HG03175 (cell line): ENCODE results near the gene HSPBAP1.
"Not testable (repeated sequence)": the region's sequence is repeated elsewhere in the genome, so short reads cannot be mapped to it uniquely, and the experiment has no call there.

Source experiments
- ATAC-seq: cut with Tn5 transposase; IDR thresholded peaks from one replicate; pipeline ENCODE4 v1.9.1; 2021; ENCODE audit warnings: mild to moderate bottlenecking, moderate library complexity; ENCODE audit not compliant: unreplicated experiment

Gene HSPBAP1

DNA sequence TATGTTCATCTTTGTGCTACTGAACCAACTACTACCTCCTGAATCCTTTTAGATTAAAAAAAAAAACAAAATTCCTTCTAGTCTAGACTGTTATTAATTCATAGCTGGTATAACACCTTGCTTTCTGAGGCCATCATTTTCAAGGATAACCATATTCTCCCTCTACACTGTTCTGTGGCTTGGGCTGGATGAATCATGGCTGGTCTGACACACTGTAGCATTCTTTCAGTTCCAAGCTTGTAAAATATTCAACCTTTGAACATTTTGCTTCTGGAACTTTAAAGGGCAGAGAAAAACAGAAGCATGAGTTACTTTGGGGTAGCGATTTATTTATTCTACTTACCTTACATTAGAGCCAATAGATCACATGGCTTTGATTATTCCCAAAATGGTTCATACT is 7.6 kb downstream of the HSPBAP1 start:
- no peak for ATAC-seq

GRCh38 chr3:122785231-122785630 is 8.4 kb downstream of the HSPBAP1 start:
- no peak for ATAC-seq

DNA sequence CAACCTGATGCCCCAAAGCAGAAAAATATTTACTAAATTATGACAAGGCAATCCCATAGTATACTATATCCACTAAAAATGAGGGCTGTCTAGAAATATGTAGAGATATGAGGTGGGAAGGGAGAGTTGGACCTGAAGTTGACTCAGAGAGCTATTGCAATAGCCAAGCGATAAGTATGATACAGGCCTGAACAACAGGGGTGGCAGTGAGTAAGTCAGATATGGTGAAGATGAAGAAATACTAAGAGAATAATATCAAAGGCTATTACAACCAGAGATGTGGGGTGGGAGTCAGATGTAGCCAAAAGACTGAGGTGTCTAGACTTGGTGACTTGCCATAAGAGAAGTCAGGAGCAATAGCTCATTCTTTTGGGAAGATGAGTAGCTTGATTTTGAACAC is 9.2 kb downstream of the HSPBAP1 start:
- no peak for ATAC-seq

- no peak for ATAC-seq
These were observed 10.8 kb downstream of the HSPBAP1 start for GRCh38 chr3:122782804-122783203.

DNA sequence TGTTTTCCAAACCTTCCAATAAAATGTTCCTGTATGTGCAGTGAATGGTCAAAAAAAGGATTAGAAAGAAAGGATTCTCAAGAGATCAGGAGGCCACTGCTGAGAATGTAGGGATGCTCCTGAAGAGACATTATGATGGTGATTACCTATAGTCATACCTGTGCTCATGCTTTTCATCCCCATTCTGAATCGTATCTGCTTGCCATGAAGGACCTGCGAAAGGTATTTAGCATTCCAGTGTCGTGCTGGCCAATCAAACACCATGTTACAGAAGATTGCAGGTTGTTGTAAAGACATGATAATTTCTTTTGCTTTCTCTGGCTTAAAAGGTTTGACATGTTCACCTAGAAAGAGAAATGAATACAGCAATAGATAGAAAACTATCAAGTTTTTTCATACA is 16.1 kb downstream of the HSPBAP1 start:
- ATAC-seq, result no peak

- ATAC-seq, result no peak
These were observed 16.8 kb downstream of the HSPBAP1 start for GRCh38 chr3:122776675-122777468.

GRCh38 chr3:122774564-122774963 is 19.1 kb downstream of the HSPBAP1 start:
- ATAC-seq, result no peak

DNA sequence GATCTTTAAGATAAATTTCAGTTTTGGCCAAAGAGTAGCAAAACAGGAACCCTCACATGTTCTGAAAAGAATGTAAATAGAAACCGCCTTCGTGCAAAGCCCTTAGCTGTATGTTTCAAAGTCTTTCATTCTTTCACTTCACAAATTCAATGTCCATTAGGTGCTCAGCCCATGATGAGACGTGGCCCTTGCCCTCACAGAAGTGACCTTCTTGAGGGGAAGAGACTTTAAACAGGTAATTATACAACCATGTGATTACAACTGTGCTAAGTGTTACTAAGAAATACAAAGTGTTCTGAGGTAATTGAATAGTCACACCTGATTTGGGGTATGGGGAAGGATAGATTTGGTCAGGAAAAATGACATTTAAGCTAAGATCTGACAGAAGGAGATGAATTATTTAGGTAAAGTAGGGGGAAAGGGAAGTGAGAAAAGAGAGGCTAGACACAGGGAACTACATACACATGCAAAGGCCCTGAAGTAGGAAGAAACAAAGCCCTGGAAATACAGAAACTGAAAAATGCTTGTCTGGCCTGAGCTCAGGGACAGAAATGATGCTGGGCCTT is 19.6 kb downstream of the HSPBAP1 start:
- ATAC-seq, result peak; percentile 60

- no peak for ATAC-seq
These were observed 20.8 kb downstream of the HSPBAP1 start for GRCh38 chr3:122772827-122773226.

DNA sequence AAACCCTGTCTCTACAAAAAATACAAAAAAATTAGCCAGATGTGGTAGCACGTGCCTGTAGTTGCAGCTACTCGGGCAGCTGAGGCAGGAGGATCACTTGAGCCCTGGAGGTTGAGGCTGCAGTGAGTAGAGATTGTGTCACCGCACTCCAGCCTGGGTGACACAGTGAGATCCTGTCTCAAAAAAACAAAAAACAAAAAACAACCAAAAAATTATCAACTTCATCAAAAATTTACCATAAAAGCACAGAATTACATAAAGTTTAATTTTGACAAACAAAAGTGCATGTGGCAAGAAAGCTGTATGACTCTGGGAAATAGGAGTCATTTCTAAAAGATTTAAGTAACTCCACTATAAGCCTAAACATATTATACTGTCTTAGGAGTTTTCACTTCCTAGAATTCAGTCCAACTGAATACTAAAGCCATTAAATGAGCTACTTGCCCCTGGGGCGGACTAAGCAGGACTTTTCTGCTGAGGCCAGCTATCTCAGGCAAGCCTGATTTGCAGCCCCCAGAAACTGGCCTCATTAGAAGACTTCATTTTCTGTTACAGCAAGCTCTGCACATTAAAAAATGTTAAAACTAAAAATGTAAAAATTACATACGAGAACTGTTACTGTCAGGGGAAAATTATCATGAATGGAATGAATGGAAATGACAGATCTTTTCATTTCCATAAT is 23.0 kb downstream of the HSPBAP1 start:
- no peak for ATAC-seq

GRCh38 chr3:122767540-122768372 is 25.9 kb downstream of the HSPBAP1 start:
- no peak for ATAC-seq

DNA sequence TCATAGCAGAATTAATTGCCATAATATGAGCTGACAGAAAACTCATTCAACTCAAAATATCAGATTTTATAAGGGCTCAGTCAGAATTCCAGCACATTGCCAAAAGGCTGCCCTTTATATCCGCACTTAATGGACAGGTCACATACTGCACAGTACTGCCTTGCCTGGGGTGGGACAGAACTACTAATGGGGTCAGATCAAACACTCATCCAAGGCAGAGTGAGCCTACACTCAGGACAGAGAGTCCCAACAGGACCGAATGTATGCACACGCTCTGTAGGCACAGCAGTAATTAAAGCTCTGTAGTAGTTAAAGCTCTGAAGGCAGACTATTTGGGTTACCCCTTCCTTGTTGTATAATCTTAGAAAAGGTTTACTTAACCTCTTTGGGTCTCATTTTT is 27.2 kb downstream of the HSPBAP1 start:
- ATAC-seq, result no peak

- ATAC-seq, result no peak
These were observed 33.0 kb downstream of the HSPBAP1 start for GRCh38 chr3:122760453-122761271.

DNA sequence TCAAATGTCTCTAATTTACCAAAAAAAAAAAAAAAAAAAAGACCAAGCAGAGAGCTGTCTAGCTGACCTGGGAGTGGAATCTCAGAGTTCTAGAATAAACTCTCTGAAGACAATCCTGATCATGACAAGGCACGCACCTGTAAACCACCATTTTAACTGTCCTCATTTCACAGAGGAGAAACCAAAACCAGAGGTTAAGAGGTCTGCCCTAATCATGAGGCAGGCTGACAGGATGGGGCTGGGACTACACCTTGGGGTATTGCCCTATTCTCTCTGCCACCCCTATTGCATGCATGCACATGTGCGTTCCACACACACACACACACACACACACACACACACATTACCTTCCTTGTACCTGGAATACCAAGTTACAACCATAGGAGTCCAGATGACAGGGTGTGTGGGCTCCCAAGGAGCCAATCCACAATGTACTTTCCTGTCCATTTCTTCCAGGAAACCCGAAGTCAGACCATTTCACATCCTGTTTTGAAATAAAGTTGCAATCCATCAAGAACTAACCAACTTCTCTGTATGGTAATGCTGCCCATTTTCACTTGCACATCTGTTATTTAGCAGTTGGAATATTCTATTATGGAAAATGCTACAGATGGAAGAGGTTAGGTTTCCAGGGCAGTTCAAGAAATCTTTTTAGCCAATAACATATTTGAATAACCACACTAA is 34.6 kb downstream of the HSPBAP1 start:
- no peak for ATAC-seq

- ATAC-seq, result no peak
These were observed 38.1 kb downstream of the HSPBAP1 start for GRCh38 chr3:122755491-122755890.

GRCh38 chr3:122754929-122755328 is 38.7 kb downstream of the HSPBAP1 start:
- peak; percentile 57 for ATAC-seq

- no peak for ATAC-seq
These were observed 45.3 kb downstream of the HSPBAP1 start for GRCh38 chr3:122748347-122748746.

- ATAC-seq, result not testable (repeated sequence)
These were observed 46.3 kb downstream of the HSPBAP1 start for GRCh38 chr3:122747295-122747694.

- ATAC-seq, result no peak
These were observed 48.1 kb downstream of the HSPBAP1 start for GRCh38 chr3:122745369-122746021.
